ENCODE results near the gene WDR1.

Gene WDR1

DNA sequence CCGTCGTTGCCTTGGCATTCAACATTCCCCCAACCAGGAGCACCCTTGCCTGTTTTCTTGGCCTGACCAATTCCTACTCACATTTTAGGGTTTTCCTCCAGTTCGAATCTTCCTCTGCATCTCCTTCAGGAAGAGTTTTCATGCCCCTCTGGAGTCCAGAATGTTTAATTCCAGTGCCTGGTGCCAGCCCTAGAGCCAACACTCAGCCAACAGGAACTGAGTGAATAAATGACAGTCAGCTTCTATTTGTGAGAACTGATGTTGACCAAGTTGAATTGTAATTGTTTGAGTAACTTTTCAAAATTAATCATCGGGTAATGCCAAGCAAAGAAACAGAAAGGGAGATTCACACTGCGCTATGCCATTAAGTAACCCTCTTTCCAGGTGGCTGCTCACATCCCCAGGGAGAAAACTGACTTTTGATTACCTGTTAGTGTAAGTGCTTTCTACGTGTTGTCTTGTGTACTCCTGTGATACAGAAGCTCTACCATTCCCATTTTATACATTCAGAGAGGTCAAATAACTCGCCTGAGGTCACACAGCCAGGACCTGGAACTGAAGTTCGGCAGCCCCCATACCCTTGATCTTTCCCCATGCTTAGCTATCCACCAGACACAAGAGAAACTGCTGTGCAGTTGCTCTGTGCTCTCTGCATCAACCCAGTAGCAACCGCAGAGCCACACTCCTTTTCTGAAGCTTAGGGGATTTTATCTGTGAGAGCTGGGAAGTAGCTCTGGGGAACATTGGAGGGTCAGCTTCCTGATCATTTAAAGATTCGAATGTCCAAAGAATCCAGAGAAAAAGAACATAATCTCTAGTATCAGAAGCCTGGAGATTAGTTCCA is 76.3 kb downstream of the WDR1 start:
- H3K27ac Mint-ChIP-seq: no peak overlapping the region
- peaks cover 17% of the 10 kb centered on the region for H3K9me3 Mint-ChIP-seq
- H3K4me3 Mint-ChIP-seq: no peak overlapping the region
- peaks cover 3% of the 10 kb centered on the region for H3K4me1 Mint-ChIP-seq
- H3K27me3 Mint-ChIP-seq: no peaks in the 10 kb centered on the region
- peaks cover 25% of the 10 kb centered on the region for H3K36me3 Mint-ChIP-seq

DNA sequence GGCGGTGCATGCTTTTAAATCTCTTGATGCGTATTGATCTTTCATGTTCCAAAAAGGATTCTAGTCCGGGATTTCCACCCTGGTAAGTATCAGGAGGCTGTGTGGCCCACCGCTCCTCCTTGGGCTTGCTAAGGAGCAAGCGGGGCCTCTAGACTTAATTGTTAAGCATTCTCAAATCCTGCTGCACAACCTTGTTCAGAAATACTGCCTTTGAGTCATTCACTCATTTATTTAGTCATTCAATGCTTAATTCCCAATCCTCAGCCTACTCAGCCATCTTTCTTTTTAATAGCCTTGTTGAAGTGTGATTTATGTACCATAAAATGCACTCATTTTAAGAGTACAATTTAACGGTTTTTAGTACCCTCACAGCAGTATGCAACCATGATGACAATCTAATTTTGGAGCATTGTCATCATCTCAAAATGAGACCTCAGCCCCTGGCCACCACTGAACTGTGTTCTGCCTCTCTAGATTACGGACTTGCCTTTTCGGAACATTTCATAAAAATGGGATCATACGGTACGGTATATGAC is 79.7 kb downstream of the WDR1 start:
- H3K27me3 Mint-ChIP-seq: peaks cover 2% of the 10 kb centered on the region
- H3K27ac Mint-ChIP-seq: no peak overlapping the region
- no peaks in the 10 kb centered on the region for H3K9me3 Mint-ChIP-seq
- H3K36me3 Mint-ChIP-seq: peaks cover 4% of the 10 kb centered on the region
- peaks cover 8% of the 10 kb centered on the region for H3K4me1 Mint-ChIP-seq
- H3K4me3 Mint-ChIP-seq: no peak overlapping the region

DNA sequence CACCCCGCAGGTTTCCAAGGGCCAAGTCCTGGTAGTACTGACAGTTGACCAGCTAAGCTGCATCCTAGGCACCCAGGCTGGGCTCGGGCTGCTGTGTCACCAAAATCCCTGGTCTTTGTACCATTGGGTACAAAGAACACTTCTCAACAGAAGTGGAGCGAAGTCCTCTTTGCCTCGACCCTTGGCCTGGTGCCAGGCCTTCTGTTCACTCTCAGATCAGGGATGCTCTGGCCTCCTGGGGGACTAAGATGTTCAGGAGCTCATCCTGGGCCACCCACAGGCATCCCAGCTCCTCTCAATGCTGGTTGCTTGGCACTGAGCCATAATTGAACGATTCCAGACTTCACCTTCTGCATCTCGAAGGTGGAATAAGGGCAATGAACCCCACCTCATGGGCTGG is 81.5 kb downstream of the WDR1 start:
- Mint-ChIP-seq H3K9me3 (no peaks in the 10 kb centered on the region), H3K36me3 (peaks cover 4% of the 10 kb centered on the region), H3K4me1 (peaks cover 8% of the 10 kb centered on the region), H3K4me3 (no peak overlapping the region), H3K27ac (no peak overlapping the region), H3K27me3 (peaks cover 2% of the 10 kb centered on the region)

DNA sequence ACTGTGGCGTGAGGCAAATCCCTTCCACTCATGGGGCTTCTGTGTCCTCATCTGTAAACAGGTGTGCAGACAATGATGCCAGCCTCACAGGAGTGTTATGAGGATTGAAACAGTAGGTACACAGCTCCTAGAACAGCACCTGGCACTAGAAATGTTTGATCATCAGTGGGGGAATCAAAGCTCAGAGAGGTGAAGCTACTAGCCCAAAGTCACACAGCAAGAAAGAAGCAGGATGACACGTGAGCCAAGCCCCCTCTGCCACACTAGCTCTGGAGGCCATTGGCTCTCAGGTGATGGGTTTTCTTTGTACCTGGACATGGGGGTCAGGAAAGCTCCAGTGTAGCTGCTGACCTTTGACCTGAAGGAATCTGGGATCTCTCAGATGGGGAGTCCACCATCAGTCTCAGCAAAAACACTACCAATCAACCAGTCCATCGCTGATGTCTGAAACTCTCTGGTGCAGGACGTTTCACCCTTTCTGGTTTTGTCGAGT is 81.9 kb downstream of the WDR1 start:
- Mint-ChIP-seq H3K27me3 (peaks cover 2% of the 10 kb centered on the region), H3K4me3 (no peak overlapping the region), H3K36me3 (peaks cover 4% of the 10 kb centered on the region), H3K4me1 (peaks cover 8% of the 10 kb centered on the region), H3K27ac (no peak overlapping the region), H3K9me3 (no peaks in the 10 kb centered on the region)

DNA sequence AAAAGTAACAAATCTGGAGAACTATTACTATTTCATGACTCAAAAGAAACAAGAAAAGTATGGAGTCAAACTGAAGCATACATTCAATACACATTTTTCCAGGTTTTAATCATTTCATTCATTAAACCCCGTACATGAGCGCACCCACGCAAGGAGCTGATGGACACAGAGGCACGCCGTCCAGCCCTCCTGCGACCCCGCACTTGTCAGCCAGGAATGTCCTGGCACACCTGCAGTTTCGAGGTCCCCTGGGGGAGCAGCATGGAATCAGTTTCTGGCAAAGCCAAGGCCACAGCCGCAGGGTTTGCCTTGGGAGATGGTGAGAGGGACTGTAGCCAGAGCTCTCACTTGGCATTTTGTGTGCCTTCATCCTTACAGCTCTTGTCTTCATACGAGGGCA is 82.5 kb downstream of the WDR1 start:
- peaks cover 2% of the 10 kb centered on the region for H3K27me3 Mint-ChIP-seq
- H3K4me1 Mint-ChIP-seq: peaks cover 8% of the 10 kb centered on the region
- H3K27ac Mint-ChIP-seq: no peak overlapping the region
- H3K36me3 Mint-ChIP-seq: peaks cover 4% of the 10 kb centered on the region
- H3K4me3 Mint-ChIP-seq: no peak overlapping the region
- H3K9me3 Mint-ChIP-seq: no peaks in the 10 kb centered on the region

DNA sequence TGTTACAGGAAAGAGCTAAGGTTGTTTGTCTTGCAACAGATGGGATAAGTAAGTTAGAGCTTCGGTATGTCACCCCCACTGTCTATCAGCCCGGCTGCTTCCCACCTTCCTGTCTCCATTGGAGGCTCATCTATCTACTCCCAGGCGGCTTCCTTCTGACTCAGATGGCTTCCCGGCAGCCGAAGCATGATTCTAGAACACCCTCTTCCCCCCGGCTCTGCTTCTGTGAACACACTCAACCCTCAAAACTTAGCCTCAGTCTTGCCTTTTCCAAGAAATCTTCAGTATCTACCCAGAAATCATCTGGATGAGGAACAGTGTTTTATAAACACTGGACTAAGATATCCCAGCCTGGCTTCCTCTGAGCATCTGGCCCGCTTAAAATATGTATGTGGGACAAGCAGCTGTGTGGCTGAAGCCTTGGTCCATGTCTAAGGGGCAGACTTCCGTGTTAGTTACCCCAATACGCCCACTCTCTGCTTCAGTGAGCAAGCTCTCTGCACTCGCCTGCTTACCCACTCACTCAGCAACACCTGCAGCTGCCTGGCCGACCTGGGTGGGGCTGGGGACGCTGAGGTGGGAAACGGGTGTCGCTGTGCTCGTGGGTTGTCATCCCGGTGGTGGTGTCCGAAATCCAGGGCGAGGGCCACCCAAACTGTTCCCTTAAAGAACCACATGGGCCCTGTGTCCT is 83.3 kb downstream of the WDR1 start:
- H3K4me3 Mint-ChIP-seq: no peak overlapping the region

DNA sequence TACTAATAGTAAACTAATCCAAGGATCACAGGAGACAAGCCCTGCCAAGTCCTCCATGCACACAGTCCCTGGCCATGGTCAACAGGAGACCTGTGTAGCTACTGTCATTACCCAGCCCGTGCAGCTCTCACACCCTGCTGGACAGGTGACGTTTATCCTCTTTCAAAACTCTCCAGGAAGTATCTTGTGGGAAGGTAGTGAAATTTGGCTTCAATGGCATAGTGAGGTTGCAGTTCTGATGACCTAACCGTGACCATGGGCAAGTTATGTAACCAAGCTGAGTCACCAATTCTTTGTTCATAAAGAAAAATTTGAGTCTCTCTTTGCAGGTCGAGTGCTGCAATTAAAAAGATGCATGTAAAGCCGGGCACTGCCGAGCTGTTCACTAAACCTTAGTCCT is 84.0 kb downstream of the WDR1 start:
- H3K36me3 Mint-ChIP-seq: peaks cover 4% of the 10 kb centered on the region
- no peaks in the 10 kb centered on the region for H3K9me3 Mint-ChIP-seq
- peaks cover 2% of the 10 kb centered on the region for H3K27me3 Mint-ChIP-seq
- peaks cover 8% of the 10 kb centered on the region for H3K4me1 Mint-ChIP-seq
- no peak overlapping the region for H3K4me3 Mint-ChIP-seq
- H3K27ac Mint-ChIP-seq: no peak overlapping the region

More for the DNA sequence above, 83.3 kb downstream of the WDR1 start:
- no peaks in the 10 kb centered on the region for H3K9me3 Mint-ChIP-seq
- no peak overlapping the region for H3K27ac Mint-ChIP-seq
- H3K36me3 Mint-ChIP-seq: peaks cover 4% of the 10 kb centered on the region
- peaks cover 2% of the 10 kb centered on the region for H3K27me3 Mint-ChIP-seq
- peaks cover 8% of the 10 kb centered on the region for H3K4me1 Mint-ChIP-seq

DNA sequence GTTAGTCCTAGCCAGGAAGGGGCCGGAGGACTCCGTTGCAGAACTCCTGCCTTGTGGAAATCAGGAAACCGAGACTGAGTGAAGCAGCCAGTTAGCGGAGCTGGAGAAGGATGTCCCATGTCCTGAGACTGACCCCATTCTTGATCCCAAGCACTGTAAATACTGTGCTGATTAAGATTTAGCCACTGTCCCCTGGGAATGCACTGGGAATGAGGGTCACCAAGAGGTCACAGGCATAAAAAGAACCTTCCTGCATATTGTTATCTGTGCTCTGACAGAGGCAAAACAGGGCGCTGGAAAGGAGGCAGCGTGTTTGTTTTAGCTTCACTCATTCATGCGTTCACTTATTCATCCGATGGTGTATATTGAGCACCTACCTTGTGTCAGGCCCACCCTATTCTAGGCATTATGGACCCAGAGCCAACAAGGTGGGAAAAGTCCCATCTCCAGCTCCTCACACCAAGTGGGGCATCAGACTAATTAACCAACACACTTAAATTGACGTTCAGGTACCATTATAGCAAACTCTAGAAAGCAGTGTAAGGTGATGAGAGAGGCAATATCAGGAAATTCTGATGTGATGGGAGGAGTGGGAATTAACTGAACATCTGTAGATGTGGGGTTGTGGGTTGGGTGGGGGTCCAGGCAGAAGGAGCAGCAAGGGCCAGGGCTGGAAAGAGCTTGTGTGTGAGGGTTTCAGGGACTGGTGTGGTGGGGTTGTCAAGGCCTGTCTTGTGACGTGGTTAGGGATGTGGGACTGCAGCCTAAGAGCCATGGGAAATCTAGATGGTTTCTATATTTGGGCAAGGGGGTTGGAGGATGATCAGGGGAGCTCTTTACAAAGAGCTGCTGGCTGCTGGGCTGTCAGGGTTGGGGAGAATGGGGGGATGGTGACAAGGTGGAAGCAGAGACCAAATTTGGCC is 84.7 kb downstream of the WDR1 start:
- Mint-ChIP-seq H3K36me3 (peaks cover 1% of the 10 kb centered on the region), H3K9me3 (no peaks in the 10 kb centered on the region), H3K4me3 (no peak overlapping the region), H3K4me1 (peaks cover 8% of the 10 kb centered on the region), H3K27ac (no peak overlapping the region), H3K27me3 (peaks cover 2% of the 10 kb centered on the region)

DNA sequence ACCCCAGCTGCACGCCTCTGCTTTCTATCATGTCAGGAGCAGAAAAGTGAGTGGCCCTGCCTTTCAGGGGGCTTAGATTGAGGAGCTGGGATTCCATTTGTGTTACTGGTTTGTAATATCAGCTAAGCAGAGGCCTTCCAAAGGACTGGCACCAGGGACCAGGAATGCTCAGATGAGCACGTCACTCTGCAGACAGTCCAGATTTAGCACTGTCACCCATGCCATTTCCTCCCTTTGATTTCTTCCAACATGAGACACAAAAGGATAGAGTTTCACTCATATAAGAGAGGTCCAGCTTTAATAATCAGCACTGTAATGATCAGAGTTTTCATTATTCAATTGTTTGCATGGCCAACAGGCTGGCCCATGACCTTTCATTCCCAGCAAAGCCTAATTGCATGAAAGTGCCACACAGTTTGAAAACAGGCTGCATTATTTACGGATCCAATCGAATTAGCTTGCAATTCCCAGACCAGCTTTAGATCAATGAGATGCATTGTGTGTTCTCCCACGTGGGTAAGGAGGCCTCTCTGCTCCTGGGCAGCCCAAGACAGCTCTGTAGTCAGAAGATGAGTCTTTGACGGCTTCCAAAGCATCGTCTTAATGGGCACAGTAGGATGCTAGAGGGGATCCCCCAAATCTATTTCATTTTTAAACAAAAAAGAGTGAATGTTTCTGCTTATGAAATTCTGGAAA is 85.5 kb downstream of the WDR1 start:
- H3K4me1 Mint-ChIP-seq: peaks cover 8% of the 10 kb centered on the region
- H3K4me3 Mint-ChIP-seq: no peak overlapping the region
- H3K9me3 Mint-ChIP-seq: no peaks in the 10 kb centered on the region
- H3K27me3 Mint-ChIP-seq: peaks cover 2% of the 10 kb centered on the region
- no peaks in the 10 kb centered on the region for H3K36me3 Mint-ChIP-seq
- no peak overlapping the region for H3K27ac Mint-ChIP-seq

DNA sequence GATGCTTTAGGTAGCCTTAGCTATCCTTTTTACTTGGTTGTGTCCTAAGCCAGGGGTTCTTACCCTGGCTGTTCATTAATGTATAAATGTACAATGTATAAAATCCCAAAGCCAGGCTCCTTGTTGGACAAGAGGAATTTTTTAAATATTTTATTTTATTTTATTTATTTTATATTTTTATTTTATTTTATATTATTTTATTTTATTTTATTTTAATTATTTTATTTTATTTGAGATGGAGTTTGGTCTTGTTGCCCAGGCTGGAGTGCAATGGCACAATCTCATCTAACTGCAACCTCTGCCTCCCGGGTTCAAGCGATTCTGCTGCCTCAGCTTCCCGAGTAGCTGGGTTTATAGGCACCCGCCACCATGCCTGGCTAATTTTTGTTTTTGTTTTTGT is 87.2 kb downstream of the WDR1 start:
- peaks cover 8% of the 10 kb centered on the region for H3K4me1 Mint-ChIP-seq
- no peaks in the 10 kb centered on the region for H3K36me3 Mint-ChIP-seq
- no peak overlapping the region for H3K4me3 Mint-ChIP-seq
- H3K9me3 Mint-ChIP-seq: no peaks in the 10 kb centered on the region
- peaks cover 2% of the 10 kb centered on the region for H3K27me3 Mint-ChIP-seq
- no peak overlapping the region for H3K27ac Mint-ChIP-seq

DNA sequence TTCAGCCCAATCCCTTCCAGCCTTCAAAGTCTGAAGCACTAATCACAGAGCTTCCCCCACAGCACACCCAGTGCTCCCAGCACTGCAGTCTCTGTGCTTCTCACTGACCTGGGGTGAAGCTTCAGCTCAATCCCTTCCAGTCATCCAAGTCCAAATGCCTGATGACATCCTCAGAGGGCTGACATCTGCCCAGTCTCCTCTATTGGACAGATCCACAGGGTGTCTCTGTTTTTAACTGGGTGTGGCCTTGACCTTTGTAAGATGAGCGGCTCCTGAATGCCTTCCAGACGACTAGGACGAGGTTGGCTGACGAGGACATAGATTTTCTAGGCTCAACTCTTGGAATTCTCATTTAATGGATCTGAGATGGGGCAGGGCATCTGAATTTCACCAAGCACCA is 87.7 kb downstream of the WDR1 start:
- H3K27me3 Mint-ChIP-seq: peaks cover 2% of the 10 kb centered on the region
- peaks cover 2% of the 10 kb centered on the region for H3K36me3 Mint-ChIP-seq
- H3K4me1 Mint-ChIP-seq: peaks cover 6% of the 10 kb centered on the region
- no peak overlapping the region for H3K27ac Mint-ChIP-seq
- no peak overlapping the region for H3K4me3 Mint-ChIP-seq
- no peaks in the 10 kb centered on the region for H3K9me3 Mint-ChIP-seq

DNA sequence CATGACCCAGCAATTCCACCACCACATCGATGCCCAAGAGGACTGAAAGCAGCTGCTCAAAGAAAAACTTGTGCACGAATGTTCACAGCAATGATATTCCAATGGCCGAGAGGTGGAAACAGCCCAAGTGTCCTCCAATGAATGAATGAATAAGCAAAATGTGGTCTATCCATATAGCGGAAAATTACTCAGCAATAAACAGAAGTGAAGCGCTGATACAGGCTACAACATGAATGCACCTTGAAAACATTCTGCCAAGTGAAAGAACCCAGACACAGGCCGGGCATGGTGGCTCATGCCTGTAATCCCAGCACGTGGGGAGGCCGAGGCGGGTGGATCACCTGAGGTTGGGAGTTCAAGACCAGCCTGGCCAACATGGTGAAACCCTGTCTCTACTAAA is 90.1 kb downstream of the WDR1 start:
- H3K9me3 Mint-ChIP-seq: no peaks in the 10 kb centered on the region
- peaks cover 2% of the 10 kb centered on the region for H3K36me3 Mint-ChIP-seq
- H3K4me1 Mint-ChIP-seq: no peaks in the 10 kb centered on the region
- H3K27ac Mint-ChIP-seq: no peak overlapping the region
- H3K4me3 Mint-ChIP-seq: no peak overlapping the region
- H3K27me3 Mint-ChIP-seq: no peaks in the 10 kb centered on the region

DNA sequence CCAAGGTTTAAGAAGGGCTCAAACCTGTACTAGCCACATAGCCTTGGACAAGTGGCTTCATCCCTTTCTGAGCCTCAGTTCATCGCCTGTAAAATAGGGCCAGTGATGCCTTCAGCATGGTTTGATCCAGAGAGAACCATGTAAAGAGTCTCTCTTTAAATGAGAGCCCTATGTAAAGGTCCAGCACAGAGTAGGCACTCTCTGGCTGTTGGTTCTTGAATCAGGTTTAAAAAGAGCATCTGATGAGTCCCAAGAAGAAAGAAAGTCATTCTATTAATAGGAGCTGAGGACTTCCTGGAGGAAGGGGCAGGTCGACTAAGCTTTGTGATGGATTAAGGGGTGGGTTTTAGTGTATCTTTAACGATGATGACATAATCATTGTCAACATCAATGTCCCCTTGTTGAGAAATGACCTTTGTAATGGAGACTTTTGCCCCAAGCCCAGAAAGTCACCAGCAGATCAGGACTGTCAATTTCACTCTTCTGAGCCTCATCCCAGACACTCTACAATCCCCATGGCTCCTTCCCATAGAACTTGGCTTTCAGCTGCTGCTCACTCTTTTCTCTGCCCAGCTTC is 91.3 kb downstream of the WDR1 start:
- H3K27ac Mint-ChIP-seq: no peak overlapping the region
- no peaks in the 10 kb centered on the region for H3K9me3 Mint-ChIP-seq
- H3K4me1 Mint-ChIP-seq: no peaks in the 10 kb centered on the region
- no peaks in the 10 kb centered on the region for H3K27me3 Mint-ChIP-seq
- no peak overlapping the region for H3K4me3 Mint-ChIP-seq
- H3K36me3 Mint-ChIP-seq: peaks cover 2% of the 10 kb centered on the region

Measured in activated naive CD4-positive, alpha-beta T cell treated with anti-CD3 and anti-CD28 coated beads, Interleukin-2, amount 50 U/mL, for 24 hours (primary cell).